GM21529 (cell line): ENCODE results near the gene DIABLO.

Experiments
- ATAC-seq: cut with Tn5 transposase; IDR thresholded peaks from one replicate; pipeline ENCODE4 v1.9.1; 2021; ENCODE audit not compliant: unreplicated experiment

DIABLO gene

DNA sequence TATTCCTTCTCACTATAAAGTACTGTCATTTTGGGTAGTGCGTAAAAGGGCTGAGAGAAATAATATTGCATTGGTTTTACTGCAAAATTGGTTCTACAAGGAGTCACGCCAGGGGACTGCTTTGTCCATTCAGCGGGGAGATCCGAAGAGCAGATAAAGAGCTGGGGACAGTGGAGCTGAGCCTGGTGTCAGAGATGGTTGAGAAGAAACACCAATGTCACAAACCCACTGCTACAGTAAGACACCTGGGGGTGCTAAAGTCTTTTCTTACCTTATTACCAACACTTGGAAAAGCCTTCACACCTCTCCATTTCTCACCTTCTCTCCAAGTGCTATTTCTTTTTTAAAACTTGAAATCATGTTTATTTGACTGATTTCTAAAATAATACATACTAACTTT is 66.0 kb downstream of the DIABLO start:
- ATAC-seq, result no peak

DNA sequence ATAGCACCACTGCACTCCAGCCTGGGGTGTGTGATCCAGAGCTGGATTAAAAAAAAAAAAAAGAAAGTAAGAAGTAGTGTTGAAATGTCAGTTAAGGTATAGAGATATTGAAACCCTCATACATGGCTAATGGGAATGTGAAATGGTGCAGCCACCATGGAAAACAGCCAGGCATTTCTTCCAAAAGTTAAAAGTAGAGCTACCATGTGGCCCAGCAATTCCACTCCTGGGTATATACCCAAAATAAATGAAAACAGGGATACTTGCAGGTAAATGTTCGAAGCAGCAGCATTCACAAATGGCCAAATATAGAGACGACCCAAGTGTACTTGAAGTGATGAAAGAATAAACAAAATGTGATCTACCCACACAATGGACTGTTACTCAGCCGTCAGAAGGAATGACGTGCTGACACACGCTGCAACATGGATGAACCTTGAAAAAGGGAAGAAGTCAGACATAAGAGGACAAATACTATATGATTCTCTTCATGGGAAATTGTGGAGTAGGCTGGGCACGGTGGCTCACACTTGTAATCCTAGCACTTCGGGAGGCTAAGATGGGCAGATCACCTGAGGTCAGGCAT is 67.1 kb downstream of the DIABLO start:
- no peak for ATAC-seq
